ENCODE data around the gene TMPRSS11B.
"Not testable (repeated sequence)": the region's sequence is repeated elsewhere in the genome, so short reads cannot be mapped to it uniquely, and the experiment has no call there.

Gene TMPRSS11B

DNA sequence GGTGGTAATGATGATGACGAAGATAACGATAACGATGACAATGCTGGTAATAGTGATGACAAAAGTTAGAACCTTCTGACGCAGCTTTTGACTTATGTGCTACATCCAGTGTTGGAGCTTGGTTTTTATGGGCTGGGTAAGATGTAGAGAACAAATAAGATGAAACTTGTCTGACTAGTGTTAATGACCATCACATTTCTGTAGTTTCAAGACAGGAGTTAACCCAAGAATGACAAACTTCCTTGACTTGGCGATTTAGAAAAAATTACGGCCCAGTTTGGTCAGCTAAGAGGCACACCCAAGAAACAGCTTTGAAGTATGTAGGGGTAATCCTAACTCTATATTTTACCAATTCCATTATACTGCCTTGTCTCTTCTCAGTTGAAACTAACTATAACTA lies at the start of gene TMPRSS11B:
Gene TMPRSS11B (minus strand): TSS at position 101 of the 400 bp plus-strand sequence. CDS start 136 bp downstream, outside the sequence.
- no peak within 1 kb of the TSS for H3K4me3 ChIP-seq (ENCODE audit: low read length)
- DNase-seq (ENCODE audit: low read depth), result no peak
- TF ChIP-seq, protein P1, sequence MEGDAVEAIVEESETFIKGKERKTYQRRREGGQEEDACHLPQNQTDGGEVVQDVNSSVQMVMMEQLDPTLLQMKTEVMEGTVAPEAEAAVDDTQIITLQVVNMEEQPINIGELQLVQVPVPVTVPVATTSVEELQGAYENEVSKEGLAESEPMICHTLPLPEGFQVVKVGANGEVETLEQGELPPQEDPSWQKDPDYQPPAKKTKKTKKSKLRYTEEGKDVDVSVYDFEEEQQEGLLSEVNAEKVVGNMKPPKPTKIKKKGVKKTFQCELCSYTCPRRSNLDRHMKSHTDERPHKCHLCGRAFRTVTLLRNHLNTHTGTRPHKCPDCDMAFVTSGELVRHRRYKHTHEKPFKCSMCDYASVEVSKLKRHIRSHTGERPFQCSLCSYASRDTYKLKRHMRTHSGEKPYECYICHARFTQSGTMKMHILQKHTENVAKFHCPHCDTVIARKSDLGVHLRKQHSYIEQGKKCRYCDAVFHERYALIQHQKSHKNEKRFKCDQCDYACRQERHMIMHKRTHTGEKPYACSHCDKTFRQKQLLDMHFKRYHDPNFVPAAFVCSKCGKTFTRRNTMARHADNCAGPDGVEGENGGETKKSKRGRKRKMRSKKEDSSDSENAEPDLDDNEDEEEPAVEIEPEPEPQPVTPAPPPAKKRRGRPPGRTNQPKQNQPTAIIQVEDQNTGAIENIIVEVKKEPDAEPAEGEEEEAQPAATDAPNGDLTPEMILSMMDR (conservative IDR thresholded peaks at IDR 0.05; ENCODE audit: low read length), result no peak

DNA sequence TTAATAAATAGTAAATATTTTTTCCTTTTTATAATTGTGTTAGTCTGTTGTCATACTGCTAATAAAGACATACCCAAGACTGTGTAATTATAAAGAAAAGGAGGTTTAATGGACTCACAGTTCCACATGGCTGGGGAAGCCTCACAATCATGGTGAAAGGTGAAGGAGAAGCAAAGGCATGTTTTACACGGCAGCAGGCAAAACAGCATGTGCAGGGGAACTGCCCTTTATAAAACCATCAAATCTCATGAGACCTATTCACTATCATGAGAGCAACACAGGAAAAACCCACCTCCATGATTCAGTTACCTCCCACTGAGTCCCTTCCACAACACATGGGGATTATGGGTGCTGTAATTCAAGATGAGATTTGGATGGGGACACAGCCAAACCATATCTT lies 45.8 kb upstream of the TMPRSS11B start:
- TF ChIP-seq, protein P1 (conservative IDR thresholded peaks at IDR 0.05; ENCODE audit: low read length), result no peak
- no peak for DNase-seq (ENCODE audit: low read depth)
- H3K4me3 ChIP-seq (ENCODE audit: low read length), result no peak overlapping the region

DNA sequence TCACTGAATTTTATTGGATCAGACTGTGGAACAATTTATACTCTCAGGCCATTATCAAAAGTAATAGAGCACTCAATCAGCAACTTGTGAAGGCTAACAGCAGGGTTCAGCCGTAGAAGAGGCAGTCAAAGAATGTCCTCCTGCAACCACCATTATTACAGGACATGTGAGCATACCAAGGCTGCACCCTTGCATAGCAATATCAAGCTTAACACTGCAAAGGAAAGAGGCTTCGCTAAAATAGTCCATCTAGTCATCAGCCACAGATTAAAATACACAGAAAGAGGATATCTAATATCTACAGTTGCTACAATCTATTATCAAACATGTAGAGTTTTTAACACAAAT lies 42.9 kb upstream of the TMPRSS11B start:
- TF ChIP-seq, protein P1 (conservative IDR thresholded peaks at IDR 0.05; ENCODE audit: low read length), result no peak
- H3K4me3 ChIP-seq (ENCODE audit: low read length), result no peak overlapping the region
- no peak for DNase-seq (ENCODE audit: low read depth)

- DNase-seq (ENCODE audit: low read depth), result no peak
- TF ChIP-seq, protein P1 (conservative IDR thresholded peaks at IDR 0.05; ENCODE audit: low read length), result no peak
- H3K4me3 ChIP-seq (ENCODE audit: low read length), result no peak overlapping the region
These were observed 42.4 kb upstream of the TMPRSS11B start for GRCh38 chr4:68287704-68288392.

- H3K4me3 ChIP-seq (ENCODE audit: low read length), result no peak overlapping the region
These were observed 38.2 kb upstream of the TMPRSS11B start for GRCh38 chr4:68283714-68284113.

DNA sequence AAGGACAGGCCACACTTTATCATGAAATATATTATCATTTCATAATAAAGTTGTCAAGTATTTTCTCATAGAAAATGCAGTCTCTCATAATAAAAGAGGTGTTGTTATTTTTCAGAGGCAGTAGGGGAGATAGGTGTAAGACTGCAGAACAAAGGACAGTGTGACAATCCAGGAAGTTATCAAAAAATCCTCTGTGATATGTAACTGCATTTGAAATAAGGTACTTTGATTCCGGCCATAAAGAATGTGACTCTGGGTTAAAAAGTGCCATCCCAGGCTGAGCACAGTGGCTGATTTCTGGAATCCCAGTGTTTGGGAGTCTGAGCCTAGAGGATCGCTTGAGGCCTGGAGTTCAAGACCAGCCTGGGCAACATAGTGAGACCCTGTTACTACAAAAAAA lies 37.6 kb upstream of the TMPRSS11B start:
- TF ChIP-seq, protein P1 (conservative IDR thresholded peaks at IDR 0.05; ENCODE audit: low read length), result no peak
- DNase-seq (ENCODE audit: low read depth), result no peak
- no peak overlapping the region for H3K4me3 ChIP-seq (ENCODE audit: low read length)

More at GRCh38 chr4:68283714-68284113, 38.2 kb upstream of the TMPRSS11B start:
- no peak for DNase-seq (ENCODE audit: low read depth)
- TF ChIP-seq, protein P1 (conservative IDR thresholded peaks at IDR 0.05; ENCODE audit: low read length), result no peak

DNA sequence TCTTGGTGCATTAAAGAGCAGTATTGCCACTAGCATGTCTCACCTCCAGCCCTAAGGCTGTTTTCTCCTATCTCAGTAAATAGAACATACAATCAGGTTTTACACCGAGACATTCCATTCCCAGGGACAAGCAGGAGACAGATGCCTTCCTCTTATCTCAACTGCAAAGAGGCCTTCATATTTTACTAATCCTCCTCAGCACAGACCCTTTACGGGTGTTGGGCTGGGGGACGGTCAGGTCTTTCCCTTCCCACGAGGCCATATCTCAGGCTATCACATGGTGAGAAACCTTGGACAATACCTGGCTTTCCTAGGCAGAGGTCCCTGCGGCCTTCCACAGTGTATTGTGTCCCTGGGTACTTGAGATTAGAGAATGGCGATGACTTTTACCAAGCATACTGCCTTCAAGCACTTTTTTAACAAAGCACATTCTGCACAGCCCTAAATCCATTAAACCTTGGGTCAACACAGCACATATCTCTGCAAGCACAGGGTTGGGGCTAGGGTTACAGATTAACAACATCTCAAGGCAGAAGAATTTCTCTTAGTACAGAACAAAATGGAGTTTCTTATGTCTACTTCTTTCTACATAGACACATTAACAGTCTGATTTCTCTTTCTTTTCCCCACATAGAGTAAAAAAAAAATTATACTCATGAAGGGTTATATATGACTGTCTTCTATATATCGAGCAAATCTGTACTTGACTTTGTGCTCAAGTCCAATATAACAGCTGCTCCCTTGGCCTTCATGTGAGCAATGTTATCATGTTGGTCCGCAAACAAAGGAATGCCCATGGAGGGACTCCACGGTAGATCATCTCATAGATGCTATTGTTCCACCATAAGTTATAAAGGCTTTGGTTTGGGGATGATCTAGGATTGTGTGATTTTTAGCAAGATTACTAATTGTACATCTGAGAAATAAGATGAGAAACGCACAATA lies 36.6 kb upstream of the TMPRSS11B start:
- not testable (repeated sequence) for DNase-seq (ENCODE audit: low read depth); H3K4me3 ChIP-seq (ENCODE audit: low read length)

Data from AG10803 (cell line).